Astrocyte (in vitro differentiated cells and primary cell): ENCODE data around the gene WBP1L.
"Not testable (repeated sequence)": the region's sequence is repeated elsewhere in the genome, so short reads cannot be mapped to it uniquely, and the experiment has no call there.

Source experiments
- EZH2 ChIP-seq: IDR thresholded peaks from 2 replicates; pipeline ENCODE4 v1.6.1; 2012; ENCODE audit warnings: mild to moderate bottlenecking, low read length, inconsistent platforms; ENCODE audit not compliant: insufficient read depth
- TF ChIP-seq, protein P1 (sequence below): IDR thresholded peaks from 2 replicates; pipeline ENCODE4 v1.5.1; 2011; ENCODE audit warnings: low read depth, mild to moderate bottlenecking, inconsistent platforms, low read length, moderate library complexity; ENCODE audit not compliant: insufficient read depth

DNA sequence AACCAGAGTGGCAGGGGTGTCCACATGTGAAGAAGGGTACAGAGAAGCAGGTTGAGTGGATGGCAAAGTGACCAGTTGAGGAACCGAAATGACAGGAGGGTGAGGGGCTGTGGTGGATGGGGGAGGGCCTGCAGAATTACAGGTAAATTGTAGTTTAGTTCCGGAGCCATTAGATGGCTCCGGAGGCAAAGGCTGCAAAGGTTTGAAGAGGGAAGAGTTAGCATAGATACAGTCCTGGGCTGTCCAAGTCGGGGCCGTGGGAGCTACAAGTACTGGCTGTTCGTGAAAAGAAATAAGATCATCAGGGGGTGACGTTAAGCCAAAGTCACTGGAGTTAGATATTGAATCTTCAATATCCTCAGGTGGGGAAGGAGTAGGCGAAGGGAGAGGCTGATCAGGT, 99.4 kb downstream of the WBP1L start:
- TF ChIP-seq, protein P1, sequence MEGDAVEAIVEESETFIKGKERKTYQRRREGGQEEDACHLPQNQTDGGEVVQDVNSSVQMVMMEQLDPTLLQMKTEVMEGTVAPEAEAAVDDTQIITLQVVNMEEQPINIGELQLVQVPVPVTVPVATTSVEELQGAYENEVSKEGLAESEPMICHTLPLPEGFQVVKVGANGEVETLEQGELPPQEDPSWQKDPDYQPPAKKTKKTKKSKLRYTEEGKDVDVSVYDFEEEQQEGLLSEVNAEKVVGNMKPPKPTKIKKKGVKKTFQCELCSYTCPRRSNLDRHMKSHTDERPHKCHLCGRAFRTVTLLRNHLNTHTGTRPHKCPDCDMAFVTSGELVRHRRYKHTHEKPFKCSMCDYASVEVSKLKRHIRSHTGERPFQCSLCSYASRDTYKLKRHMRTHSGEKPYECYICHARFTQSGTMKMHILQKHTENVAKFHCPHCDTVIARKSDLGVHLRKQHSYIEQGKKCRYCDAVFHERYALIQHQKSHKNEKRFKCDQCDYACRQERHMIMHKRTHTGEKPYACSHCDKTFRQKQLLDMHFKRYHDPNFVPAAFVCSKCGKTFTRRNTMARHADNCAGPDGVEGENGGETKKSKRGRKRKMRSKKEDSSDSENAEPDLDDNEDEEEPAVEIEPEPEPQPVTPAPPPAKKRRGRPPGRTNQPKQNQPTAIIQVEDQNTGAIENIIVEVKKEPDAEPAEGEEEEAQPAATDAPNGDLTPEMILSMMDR: not testable (repeated sequence)
- TF ChIP-seq EZH2: not testable (repeated sequence)
